Panc1 (cell line): ENCODE data around the gene PROS1.

Experiments
- POLR2AphosphoS5 ChIP-seq: IDR thresholded peaks from 2 replicates; pipeline ENCODE4 v1.6.1; 2012; ENCODE audit warnings: mild to moderate bottlenecking, low read depth, low read length, moderate library complexity
- TCF7L2 ChIP-seq: IDR thresholded peaks from 2 replicates; pipeline ENCODE4 v1.6.1; 2011; ENCODE audit warnings: mild to moderate bottlenecking, low read depth, low read length, inconsistent platforms
- TF ChIP-seq, protein P1 (sequence below): fragments of 450-650 bp; IDR thresholded peaks from 2 replicates; pipeline ENCODE4 v1.5.1; 2017; ENCODE audit warnings: mild to moderate bottlenecking

DNA sequence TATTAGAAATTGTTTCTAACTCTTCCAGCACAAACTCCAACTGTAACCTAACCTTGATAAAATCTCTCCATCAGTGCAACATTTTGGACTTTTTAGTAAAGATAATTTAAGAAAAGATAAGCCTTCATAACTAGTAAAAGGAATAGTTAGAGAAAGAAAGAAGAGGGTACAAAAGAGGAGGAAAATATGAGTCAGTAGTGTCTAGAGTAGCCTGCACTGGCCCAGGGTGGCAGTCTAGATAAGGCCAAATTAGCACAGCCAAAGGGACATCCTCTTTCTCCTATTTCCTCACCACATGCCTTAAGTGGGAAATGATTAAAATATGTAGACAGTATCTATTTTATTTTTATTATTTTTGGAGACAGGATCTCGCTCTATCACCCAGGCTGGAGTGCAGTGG lies 3.7 kb downstream of the PROS1 start:
- TF ChIP-seq POLR2AphosphoS5 = no peak
- no peak for TF ChIP-seq TCF7L2
- TF ChIP-seq, protein P1, sequence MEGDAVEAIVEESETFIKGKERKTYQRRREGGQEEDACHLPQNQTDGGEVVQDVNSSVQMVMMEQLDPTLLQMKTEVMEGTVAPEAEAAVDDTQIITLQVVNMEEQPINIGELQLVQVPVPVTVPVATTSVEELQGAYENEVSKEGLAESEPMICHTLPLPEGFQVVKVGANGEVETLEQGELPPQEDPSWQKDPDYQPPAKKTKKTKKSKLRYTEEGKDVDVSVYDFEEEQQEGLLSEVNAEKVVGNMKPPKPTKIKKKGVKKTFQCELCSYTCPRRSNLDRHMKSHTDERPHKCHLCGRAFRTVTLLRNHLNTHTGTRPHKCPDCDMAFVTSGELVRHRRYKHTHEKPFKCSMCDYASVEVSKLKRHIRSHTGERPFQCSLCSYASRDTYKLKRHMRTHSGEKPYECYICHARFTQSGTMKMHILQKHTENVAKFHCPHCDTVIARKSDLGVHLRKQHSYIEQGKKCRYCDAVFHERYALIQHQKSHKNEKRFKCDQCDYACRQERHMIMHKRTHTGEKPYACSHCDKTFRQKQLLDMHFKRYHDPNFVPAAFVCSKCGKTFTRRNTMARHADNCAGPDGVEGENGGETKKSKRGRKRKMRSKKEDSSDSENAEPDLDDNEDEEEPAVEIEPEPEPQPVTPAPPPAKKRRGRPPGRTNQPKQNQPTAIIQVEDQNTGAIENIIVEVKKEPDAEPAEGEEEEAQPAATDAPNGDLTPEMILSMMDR = no peak
